Stimulated activated naive B cell treated with anti-CD40 and anti-IgM and Interleukin-4, amounts not matched to agents 10 μg/mL and 1 μg/mL and 100 μg/mL, for 72 hours (primary cell): ENCODE measurements around the gene DLST.

ENCODE experiments used
- ATAC-seq, 2 donors: fragments of 150-1000 bp; cut with Tn5 transposase; replicated peaks; 2 replicates each; pipeline ENCODE4 v1.10.0; 2021; ENCODE audit warnings: moderate library complexity in 1 of 2
- DNase-seq: peaks from one replicate; pipeline ENCODE4 v3.0.0; 2021
- H3K27ac Mint-ChIP-seq: one replicate; pipeline ENCODE4 v1.8.0; 2022; ENCODE audit warnings: mild to moderate bottlenecking, mixed read lengths
- H3K27me3 Mint-ChIP-seq, 2 donors: one replicate each; pipeline ENCODE4 v1.8.0; 2022; ENCODE audit warnings: mixed read lengths in 2 of 2
- H3K36me3 Mint-ChIP-seq, 2 donors: one replicate each; pipeline ENCODE4 v1.8.0; 2022; ENCODE audit warnings: mixed read lengths in 2 of 2, mild to moderate bottlenecking in 1 of 2
- H3K4me1 Mint-ChIP-seq, 2 donors: one replicate each; pipeline ENCODE4 v1.8.0; 2022; ENCODE audit warnings: mixed read lengths in 2 of 2, mild to moderate bottlenecking in 1 of 2
- H3K4me3 Mint-ChIP-seq, 2 donors: one replicate each; pipeline ENCODE4 v1.8.0; 2022; ENCODE audit warnings: mild to moderate bottlenecking in 2 of 2, mixed read lengths in 2 of 2, moderate library complexity in 1 of 2
- H3K9me3 Mint-ChIP-seq, 2 donors: one replicate each; pipeline ENCODE4 v1.8.0; 2022; ENCODE audit warnings: mixed read lengths in 2 of 2, mild to moderate bottlenecking in 1 of 2

DLST gene

GRCh38 chr14:74949859-74950573 lies 68.3 kb downstream of the DLST start:
- DNase-seq (no peak), ATAC-seq (no peak)
- H3K27ac Mint-ChIP-seq, result no peak overlapping the region
- H3K9me3 Mint-ChIP-seq, result no peaks in the 10 kb centered on the region
- peaks cover 0 to 2% of the 10 kb centered on the region in 2 donors for H3K36me3 Mint-ChIP-seq
- H3K4me3 Mint-ChIP-seq, result no peak overlapping the region
- peaks cover 11 to 16% of the 10 kb centered on the region in 2 donors for H3K4me1 Mint-ChIP-seq
- peaks cover 23 to 42% of the 10 kb centered on the region in 2 donors for H3K27me3 Mint-ChIP-seq

- DNase-seq (no peak), ATAC-seq (no peak)
- Mint-ChIP-seq H3K4me3 (no peak overlapping the region), H3K4me1 (peaks cover 11 to 16% of the 10 kb centered on the region in 2 donors), H3K27me3 (peaks cover 23 to 42% of the 10 kb centered on the region in 2 donors), H3K9me3 (no peaks in the 10 kb centered on the region), H3K27ac (no peak overlapping the region), H3K36me3 (peaks cover 0 to 2% of the 10 kb centered on the region in 2 donors)
Observed at GRCh38 chr14:74950795-74951442, 69.2 kb downstream of the DLST start.

DNA sequence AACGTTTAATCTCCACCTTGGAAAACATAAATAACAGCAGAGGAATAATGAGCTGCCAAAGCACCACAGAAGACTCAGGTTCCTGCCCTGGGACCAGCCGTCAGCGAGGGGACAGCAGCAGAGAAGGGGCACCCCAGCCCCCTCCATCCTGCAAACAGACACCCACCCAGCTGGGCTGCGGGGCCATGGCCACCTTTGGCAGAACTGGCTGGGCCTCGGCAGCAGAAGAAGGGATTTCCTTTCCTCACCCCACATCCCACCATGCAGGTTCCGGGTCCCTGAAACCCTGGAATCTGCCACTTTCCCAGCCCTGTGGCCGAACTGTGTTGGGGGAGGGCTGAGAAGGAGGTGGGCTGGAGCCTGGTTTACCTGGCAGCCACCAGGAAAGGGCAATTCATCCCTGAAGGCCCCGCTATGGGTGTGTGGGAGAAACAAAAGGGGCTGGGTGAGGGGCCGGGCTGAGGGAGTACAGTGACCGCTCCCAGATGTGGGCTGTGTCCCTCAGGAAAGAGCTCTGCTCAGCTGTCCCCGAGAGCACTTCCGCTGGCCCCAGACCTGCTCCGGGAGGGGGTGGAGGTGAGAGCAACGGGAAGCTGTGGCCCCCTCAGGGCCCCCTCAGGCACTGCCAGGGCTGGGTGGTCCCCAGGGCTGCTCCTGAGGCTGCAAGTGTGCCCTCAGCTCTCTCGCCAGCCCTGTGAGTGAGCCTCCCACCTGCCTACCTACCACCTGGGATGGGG lies 69.9 kb downstream of the DLST start:
- Mint-ChIP-seq H3K4me1 (peaks cover 6 to 9% of the 10 kb centered on the region in 2 donors), H3K36me3 (no peaks in the 10 kb centered on the region), H3K4me3 (no peak overlapping the region), H3K27me3 (peaks cover 28 to 43% of the 10 kb centered on the region in 2 donors), H3K27ac (no peak overlapping the region), H3K9me3 (no peaks in the 10 kb centered on the region)
- ATAC-seq (no peak), DNase-seq (no peak)

DNA sequence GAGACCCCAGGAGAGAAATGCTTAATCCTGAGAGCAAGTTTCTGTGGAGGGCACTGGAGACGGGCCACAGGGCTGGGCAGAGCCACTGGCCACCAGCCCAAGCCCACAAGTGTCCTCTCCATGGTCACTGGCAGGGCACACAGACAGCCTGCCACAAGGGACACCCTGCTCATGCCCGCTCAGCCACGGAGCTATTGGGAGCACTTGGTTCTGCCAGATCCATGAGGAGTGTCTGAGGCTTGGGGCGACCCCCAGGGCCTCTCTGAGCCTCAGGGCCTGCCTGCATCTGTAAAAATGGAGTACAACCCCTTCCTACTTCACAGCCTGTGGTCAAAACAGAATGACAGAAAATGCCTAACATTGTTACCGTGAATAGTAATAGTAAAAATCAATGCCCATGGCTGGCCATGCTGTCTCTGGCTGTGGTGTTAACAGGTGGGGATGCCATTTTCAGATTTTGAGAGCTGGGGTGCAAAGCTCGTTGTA lies 70.5 kb downstream of the DLST start:
- H3K4me1 Mint-ChIP-seq, result peaks cover 0 to 5% of the 10 kb centered on the region in 2 donors
- ATAC-seq (no peak), DNase-seq (no peak)
- H3K27me3 Mint-ChIP-seq, result peaks cover 29 to 49% of the 10 kb centered on the region in 2 donors
- no peaks in the 10 kb centered on the region for H3K36me3 Mint-ChIP-seq
- no peak overlapping the region for H3K27ac Mint-ChIP-seq
- H3K4me3 Mint-ChIP-seq, result no peak overlapping the region
- H3K9me3 Mint-ChIP-seq, result no peaks in the 10 kb centered on the region

GRCh38 chr14:74952697-74953484 lies 71.2 kb downstream of the DLST start:
- DNase-seq (no peak), ATAC-seq (no peak)
- Mint-ChIP-seq H3K36me3 (no peaks in the 10 kb centered on the region), H3K9me3 (no peaks in the 10 kb centered on the region), H3K27ac (no peak overlapping the region), H3K4me1 (peaks cover 0 to 5% of the 10 kb centered on the region in 2 donors), H3K27me3 (peaks cover 29 to 46% of the 10 kb centered on the region in 2 donors), H3K4me3 (no peak overlapping the region)
